D721Med (cell line): ENCODE results near the gene CAMK2B.

Experiments used
- DNase-seq: peaks from one replicate; pipeline ENCODE4 v3.0.0; 2011; ENCODE audit warnings: low spot score; ENCODE audit not compliant: insufficient read length
- FAIRE-seq: peaks from 2 replicates; lab custom pipeline; 2011; peaks lifted over from hg19 to GRCh38; lab: Jason Lieb, UNC
- TF ChIP-seq, protein P1 (sequence below): IDR thresholded peaks from 2 replicates; pipeline ENCODE4 v1.5.1; 2012; ENCODE audit warnings: mild to moderate bottlenecking, control low read depth; ENCODE audit not compliant: insufficient read depth; ENCODE audit errors: missing control alignments

CAMK2B gene

DNA sequence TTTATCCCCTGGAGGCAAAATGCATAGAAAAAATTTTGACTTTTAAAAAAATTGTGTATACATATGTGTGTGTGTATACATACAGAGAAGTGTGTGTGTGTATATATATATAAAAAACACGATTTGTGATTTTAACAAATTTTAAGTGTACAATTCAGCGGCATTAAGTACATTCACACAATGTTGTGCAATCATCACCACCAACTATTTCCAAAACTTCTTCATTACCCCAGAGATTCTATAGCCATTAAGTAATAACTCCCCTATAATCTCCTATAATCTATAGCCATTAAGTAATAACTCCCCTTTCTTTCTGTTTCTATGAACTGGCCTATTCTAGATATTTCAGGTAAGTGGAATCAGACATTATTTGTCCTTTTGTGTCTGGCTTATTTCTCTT is 20.7 kb upstream of the CAMK2B start:
- FAIRE-seq: no peak
- DNase-seq: no peak
- TF ChIP-seq, protein P1, sequence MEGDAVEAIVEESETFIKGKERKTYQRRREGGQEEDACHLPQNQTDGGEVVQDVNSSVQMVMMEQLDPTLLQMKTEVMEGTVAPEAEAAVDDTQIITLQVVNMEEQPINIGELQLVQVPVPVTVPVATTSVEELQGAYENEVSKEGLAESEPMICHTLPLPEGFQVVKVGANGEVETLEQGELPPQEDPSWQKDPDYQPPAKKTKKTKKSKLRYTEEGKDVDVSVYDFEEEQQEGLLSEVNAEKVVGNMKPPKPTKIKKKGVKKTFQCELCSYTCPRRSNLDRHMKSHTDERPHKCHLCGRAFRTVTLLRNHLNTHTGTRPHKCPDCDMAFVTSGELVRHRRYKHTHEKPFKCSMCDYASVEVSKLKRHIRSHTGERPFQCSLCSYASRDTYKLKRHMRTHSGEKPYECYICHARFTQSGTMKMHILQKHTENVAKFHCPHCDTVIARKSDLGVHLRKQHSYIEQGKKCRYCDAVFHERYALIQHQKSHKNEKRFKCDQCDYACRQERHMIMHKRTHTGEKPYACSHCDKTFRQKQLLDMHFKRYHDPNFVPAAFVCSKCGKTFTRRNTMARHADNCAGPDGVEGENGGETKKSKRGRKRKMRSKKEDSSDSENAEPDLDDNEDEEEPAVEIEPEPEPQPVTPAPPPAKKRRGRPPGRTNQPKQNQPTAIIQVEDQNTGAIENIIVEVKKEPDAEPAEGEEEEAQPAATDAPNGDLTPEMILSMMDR: no peak

DNA sequence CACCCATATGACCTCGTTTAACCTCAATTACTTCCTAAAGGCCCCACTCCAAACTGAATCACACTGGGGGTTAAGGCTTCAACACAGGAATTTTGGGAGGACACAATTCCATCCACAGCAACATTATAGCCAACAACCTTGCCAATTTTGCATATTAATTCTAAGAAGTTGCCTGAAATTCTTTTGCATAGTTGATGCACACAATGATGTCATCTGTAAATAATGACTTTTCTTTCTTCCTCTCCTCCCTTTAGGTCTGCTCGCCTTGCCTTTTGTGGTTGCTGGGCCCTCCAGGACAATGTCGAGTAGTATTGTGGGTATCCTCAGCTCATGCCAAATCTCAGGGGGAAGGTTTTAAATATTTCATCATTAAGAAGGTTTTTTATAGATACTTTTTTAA is 16.0 kb upstream of the CAMK2B start:
- TF ChIP-seq, protein P1: no peak
- DNase-seq: no peak
- FAIRE-seq: no peak

DNA sequence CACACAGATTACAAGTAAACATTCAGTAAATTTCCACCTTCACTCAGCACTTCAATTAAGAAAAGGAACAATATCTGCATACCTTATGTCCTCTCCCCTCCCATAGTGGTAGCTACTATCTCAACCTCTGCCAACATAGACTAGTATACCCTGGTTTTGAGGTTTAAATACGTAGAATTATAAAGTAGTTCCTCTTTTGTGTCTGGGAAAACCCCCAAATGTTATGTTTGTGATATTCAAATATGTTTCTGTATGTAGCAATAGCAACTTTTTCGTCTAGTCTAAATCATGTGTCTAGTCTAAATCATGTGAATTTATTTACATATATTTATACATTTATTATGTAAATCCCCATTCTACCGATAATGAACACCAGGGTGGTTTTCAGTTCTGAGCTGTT is 13.2 kb upstream of the CAMK2B start:
- TF ChIP-seq, protein P1: no peak
- FAIRE-seq (no peak), DNase-seq (no peak)

- DNase-seq (no peak), FAIRE-seq (no peak)
- TF ChIP-seq, protein P1: no peak
Observed at GRCh38 chr7:44336491-44336890, 11.1 kb upstream of the CAMK2B start.

DNA sequence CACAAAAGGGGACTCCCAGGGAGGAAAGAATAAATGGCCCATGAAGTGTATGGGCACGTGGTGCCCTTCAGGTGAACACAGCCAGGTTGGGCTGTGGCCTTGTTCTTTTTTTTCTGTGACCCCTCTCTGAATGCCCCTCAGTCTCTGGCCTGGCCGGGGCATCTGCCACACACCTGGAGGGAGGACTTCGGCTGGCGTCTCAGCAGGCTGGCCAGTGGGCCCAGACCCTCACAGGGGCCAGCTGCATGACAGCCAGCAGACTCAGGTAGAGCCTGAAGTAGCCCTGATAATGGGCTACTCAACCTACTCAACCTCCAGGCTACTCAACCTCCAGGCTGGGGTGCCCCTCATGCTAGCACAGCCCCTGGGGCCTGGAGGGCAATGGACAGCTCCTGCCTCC is 9.8 kb upstream of the CAMK2B start:
- DNase-seq (no peak), FAIRE-seq (no peak)
- TF ChIP-seq, protein P1: no peak

GRCh38 chr7:44334734-44335097 is 9.3 kb upstream of the CAMK2B start:
- TF ChIP-seq, protein P1: no peak
- FAIRE-seq (no peak), DNase-seq (no peak)

GRCh38 chr7:44333911-44334733 is 8.7 kb upstream of the CAMK2B start:
- DNase-seq (no peak), FAIRE-seq (no peak)
- TF ChIP-seq, protein P1: no peak
